ENCODE measurements around the gene IGSF21. TPM values are rescaled to one million over a fixed set of nuclear protein-coding genes. Genes with fewer than 3 reads are reported as not detected.

IGSF21 gene
- total RNA-seq, 1 experiment from 2014 or later: 30.5 TPM

DNA sequence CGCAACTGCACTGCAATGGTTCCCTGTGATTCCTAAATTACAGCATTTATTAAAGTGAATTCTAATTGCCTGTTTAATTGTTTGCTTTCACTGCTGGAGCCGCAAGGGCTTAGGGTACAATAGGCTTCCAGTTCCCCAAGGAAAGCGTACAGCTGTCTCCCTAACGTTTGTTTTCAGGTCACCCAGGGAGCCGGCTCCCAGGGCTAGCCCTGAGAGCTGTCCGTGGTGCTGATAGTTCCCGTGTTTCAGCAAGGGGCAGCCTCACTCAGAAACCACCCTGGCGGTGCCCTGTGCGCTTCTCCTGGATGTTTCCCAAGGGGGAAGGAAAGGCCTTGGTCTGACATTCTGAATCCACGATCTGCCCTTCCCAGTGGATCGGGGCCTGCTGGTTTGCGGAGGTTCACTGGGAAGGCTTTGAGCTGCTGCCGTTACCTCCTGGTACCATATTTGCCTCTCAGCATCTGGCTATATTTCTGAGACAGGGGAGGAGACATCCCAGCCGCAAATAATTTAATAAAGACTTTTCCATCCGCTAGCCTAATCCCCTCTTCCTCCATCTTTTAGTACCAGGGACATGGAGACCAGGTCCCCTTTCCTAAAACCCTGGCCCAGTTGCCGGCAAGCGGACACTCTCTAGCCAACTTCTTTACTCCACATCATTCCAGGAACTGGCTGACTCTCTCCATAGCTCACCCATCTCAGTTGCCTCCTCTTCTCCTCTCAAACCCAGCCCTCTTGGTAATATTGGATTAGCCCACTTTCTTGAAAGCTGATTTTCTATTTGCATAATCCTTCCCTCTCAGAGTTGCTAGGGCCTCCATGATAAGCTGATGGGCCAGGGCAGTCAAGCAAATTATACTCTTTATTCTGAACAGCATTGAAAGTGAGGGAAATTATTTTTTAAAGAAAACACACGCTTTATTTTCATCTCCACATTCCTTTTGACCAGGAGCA, 149.0 kb downstream of the IGSF21 start (continued):
- TF ChIP-seq STAT6 (CRISPR knock-in tag; conservative IDR thresholded peaks at IDR 0.05; ENCODE audit: low read depth) (no peak), ZBTB21 (CRISPR knock-in tag; IDR thresholded peaks at IDR 0.05; ENCODE audit: borderline replicate concordance) (peak; percentile 85; the same call in 1 of the 2 replicates), ETV6 (CRISPR knock-in tag; IDR thresholded peaks at IDR 0.05) (no peak), ZSCAN18 (CRISPR knock-in tag; IDR thresholded peaks at IDR 0.05) (no peak), ERG (CRISPR knock-in tag; IDR thresholded peaks at IDR 0.05) (no peak), HMGA2 (CRISPR knock-in tag; IDR thresholded peaks at IDR 0.05) (no peak), E2F5 (CRISPR knock-in tag; IDR thresholded peaks at IDR 0.05) (no peak), JUN (CRISPR knock-in tag; IDR thresholded peaks at IDR 0.05) (peak; percentile 61; the same call in 1 of the 2 replicates), PREB (CRISPR knock-in tag; IDR thresholded peaks at IDR 0.05; ENCODE audit: borderline replicate concordance) (peak; percentile 65; the same call in 1 of the 2 replicates), TCF7 (CRISPR knock-in tag; IDR thresholded peaks at IDR 0.05; ENCODE audit: low read depth) (no peak), GTF2I (CRISPR knock-in tag; conservative IDR thresholded peaks at IDR 0.05) (no peak), SMAD3 (CRISPR knock-in tag; IDR thresholded peaks at IDR 0.05; ENCODE audit: borderline replicate concordance) (peak; percentile 77; the same call in 1 of the 2 replicates), TEAD1 (CRISPR knock-in tag; IDR thresholded peaks at IDR 0.05) (peak; percentile 65; the same call in 1 of the 2 replicates), CREB1 (CRISPR knock-in tag; IDR thresholded peaks at IDR 0.05) (peak; percentile 74; the same call in 1 of the 2 replicates), ZNF219 (CRISPR knock-in tag; IDR thresholded peaks at IDR 0.05; ENCODE audit: borderline replicate concordance) (0 out of 2 replicates have a peak, but pooled peaks have one; percentile 50), PRRX2 (CRISPR knock-in tag; IDR thresholded peaks at IDR 0.05) (no peak)
- TF ChIP-seq, protein P1, sequence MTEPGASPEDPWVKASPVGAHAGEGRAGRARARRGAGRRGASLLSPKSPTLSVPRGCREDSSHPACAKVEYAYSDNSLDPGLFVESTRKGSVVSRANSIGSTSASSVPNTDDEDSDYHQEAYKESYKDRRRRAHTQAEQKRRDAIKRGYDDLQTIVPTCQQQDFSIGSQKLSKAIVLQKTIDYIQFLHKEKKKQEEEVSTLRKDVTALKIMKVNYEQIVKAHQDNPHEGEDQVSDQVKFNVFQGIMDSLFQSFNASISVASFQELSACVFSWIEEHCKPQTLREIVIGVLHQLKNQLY (CRISPR knock-in tag; IDR thresholded peaks at IDR 0.05): 0 out of 2 replicates have a peak, but pooled peaks have one; percentile 28
- TF ChIP-seq, protein P2, sequence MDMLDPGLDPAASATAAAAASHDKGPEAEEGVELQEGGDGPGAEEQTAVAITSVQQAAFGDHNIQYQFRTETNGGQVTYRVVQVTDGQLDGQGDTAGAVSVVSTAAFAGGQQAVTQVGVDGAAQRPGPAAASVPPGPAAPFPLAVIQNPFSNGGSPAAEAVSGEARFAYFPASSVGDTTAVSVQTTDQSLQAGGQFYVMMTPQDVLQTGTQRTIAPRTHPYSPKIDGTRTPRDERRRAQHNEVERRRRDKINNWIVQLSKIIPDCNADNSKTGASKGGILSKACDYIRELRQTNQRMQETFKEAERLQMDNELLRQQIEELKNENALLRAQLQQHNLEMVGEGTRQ (CRISPR knock-in tag; IDR thresholded peaks at IDR 0.05): no peak
- TF ChIP-seq, protein P3, sequence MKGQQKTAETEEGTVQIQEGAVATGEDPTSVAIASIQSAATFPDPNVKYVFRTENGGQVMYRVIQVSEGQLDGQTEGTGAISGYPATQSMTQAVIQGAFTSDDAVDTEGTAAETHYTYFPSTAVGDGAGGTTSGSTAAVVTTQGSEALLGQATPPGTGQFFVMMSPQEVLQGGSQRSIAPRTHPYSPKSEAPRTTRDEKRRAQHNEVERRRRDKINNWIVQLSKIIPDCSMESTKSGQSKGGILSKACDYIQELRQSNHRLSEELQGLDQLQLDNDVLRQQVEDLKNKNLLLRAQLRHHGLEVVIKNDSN (CRISPR knock-in tag; IDR thresholded peaks at IDR 0.05): peak; percentile 64; the same call in 1 of the 2 replicates
- TF ChIP-seq, protein P4, sequence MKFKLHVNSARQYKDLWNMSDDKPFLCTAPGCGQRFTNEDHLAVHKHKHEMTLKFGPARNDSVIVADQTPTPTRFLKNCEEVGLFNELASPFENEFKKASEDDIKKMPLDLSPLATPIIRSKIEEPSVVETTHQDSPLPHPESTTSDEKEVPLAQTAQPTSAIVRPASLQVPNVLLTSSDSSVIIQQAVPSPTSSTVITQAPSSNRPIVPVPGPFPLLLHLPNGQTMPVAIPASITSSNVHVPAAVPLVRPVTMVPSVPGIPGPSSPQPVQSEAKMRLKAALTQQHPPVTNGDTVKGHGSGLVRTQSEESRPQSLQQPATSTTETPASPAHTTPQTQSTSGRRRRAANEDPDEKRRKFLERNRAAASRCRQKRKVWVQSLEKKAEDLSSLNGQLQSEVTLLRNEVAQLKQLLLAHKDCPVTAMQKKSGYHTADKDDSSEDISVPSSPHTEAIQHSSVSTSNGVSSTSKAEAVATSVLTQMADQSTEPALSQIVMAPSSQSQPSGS (CRISPR knock-in tag; IDR thresholded peaks at IDR 0.05; ENCODE audit: borderline replicate concordance, low read depth): no peak
- TF ChIP-seq, protein P5, sequence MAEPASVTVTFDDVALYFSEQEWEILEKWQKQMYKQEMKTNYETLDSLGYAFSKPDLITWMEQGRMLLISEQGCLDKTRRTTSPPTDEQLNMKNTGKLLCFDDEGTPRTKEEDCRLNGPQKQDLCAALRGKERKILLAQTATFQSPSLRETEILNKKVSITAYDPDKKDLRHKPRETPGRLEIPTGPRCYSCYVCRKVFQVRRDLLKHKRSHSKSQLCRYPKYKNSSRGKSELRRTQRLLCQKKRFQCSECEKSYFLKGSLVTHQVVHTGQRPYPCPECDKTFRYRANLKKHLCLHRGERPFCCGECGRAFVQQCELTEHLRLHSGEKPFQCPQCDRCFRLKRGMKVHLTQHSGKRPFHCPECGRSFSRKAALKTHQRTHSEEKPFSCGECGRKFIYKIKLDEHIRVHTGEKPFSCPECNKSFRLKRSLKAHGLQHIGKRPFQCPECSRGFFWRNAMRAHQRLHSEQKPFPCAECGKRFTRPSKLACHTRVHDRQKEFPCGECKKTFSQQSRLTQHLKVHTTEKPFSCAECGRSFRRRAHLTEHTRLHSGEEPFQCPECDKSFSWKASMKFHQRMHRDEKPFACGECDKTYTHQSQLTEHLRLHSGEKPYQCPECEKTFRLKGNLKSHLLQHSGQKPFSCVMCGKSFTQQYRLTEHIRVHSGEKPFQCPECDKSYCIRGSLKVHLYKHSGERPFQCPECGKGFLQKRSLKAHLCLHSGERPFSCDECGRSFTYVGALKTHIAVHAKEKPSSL (CRISPR knock-in tag; conservative IDR thresholded peaks at IDR 0.05): no peak
- TF ChIP-seq, protein P6, sequence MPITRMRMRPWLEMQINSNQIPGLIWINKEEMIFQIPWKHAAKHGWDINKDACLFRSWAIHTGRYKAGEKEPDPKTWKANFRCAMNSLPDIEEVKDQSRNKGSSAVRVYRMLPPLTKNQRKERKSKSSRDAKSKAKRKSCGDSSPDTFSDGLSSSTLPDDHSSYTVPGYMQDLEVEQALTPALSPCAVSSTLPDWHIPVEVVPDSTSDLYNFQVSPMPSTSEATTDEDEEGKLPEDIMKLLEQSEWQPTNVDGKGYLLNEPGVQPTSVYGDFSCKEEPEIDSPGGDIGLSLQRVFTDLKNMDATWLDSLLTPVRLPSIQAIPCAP (CRISPR knock-in tag; IDR thresholded peaks at IDR 0.05): no peak

Data from WTC11 (cell line).